ENCODE results near the gene PABPC1L2B. TPM values are rescaled to one million over a fixed set of nuclear protein-coding genes. Genes with fewer than 3 reads are reported as not detected.
"Not testable (repeated sequence)": the region's sequence is repeated elsewhere in the genome, so short reads cannot be mapped to it uniquely, and the experiment has no call there.

The PABPC1L2B gene
- not detected for total RNA-seq

GRCh38 chrX:73002733-73003132 lies at the start of gene PABPC1L2B:
Gene PABPC1L2B, plus strand, starts transcription at chrX:73002939. Its CDS starts 704 bp downstream, at chrX:73003643.
- intact Hi-C loops (cut with DNase I; ENCODE audit: low total_unique reads) = not testable (repeated sequence)

GRCh38 chrX:72959971-72960370 lies 42.8 kb upstream of the PABPC1L2B start:
- DNase-seq; in situ Hi-C loops (cut with MboI; ENCODE audit: low pct_ligation_motif_present in 1 of 4, low pct_unique_long_range_greater_than_20kb in 1 of 4, low sequenced_read_pairs in 3 of 4); H3K4me3 ChIP-seq; H3K36me3 ChIP-seq; H3K9me3 ChIP-seq; H3K27me3 ChIP-seq; intact Hi-C loops (cut with DNase I; ENCODE audit: low total_unique reads); H3K27ac ChIP-seq; H3K4me1 ChIP-seq: not testable (repeated sequence)
- no CpG with 5 or more reads among the region's 9 CpGs for WGBS, 2 donors (ENCODE audit: low coverage in 1 of 2)

More at GRCh38 chrX:73002733-73003132, at the start of gene PABPC1L2B:
- H3K27me3 ChIP-seq; DNase-seq; H3K36me3 ChIP-seq; H3K4me1 ChIP-seq; H3K4me3 ChIP-seq; H3K27ac ChIP-seq; in situ Hi-C loops (cut with MboI; ENCODE audit: low pct_ligation_motif_present in 1 of 4, low pct_unique_long_range_greater_than_20kb in 1 of 4, low sequenced_read_pairs in 3 of 4); H3K9me3 ChIP-seq: not testable (repeated sequence)
- no CpG with 5 or more reads among the region's 44 CpGs for WGBS, 2 donors (ENCODE audit: low coverage in 1 of 2)

- WGBS, 2 donors (ENCODE audit: low coverage in 1 of 2) = no CpG with 5 or more reads among the region's 5 CpGs
- H3K27ac ChIP-seq; intact Hi-C loops (cut with DNase I; ENCODE audit: low total_unique reads); in situ Hi-C loops (cut with MboI; ENCODE audit: low pct_ligation_motif_present in 1 of 4, low pct_unique_long_range_greater_than_20kb in 1 of 4, low sequenced_read_pairs in 3 of 4); DNase-seq; H3K9me3 ChIP-seq; H3K4me1 ChIP-seq; H3K27me3 ChIP-seq; H3K36me3 ChIP-seq; H3K4me3 ChIP-seq: not testable (repeated sequence)
Observed at GRCh38 chrX:72971859-72972258, 30.9 kb upstream of the PABPC1L2B start.

GRCh38 chrX:72974885-72975284 lies 27.9 kb upstream of the PABPC1L2B start:
- H3K27me3 ChIP-seq; H3K4me3 ChIP-seq; H3K27ac ChIP-seq; intact Hi-C loops (cut with DNase I; ENCODE audit: low total_unique reads); H3K9me3 ChIP-seq; in situ Hi-C loops (cut with MboI; ENCODE audit: low pct_ligation_motif_present in 1 of 4, low pct_unique_long_range_greater_than_20kb in 1 of 4, low sequenced_read_pairs in 3 of 4); H3K4me1 ChIP-seq; DNase-seq; H3K36me3 ChIP-seq: not testable (repeated sequence)
- WGBS, 2 donors (ENCODE audit: low coverage in 1 of 2) = no CpG with 5 or more reads among the region's 7 CpGs

- H3K4me3 ChIP-seq; DNase-seq; H3K36me3 ChIP-seq; in situ Hi-C loops (cut with MboI; ENCODE audit: low pct_ligation_motif_present in 1 of 4, low pct_unique_long_range_greater_than_20kb in 1 of 4, low sequenced_read_pairs in 3 of 4); H3K27me3 ChIP-seq; H3K27ac ChIP-seq; H3K4me1 ChIP-seq; H3K9me3 ChIP-seq; intact Hi-C loops (cut with DNase I; ENCODE audit: low total_unique reads): not testable (repeated sequence)
- 45% methylated on average over 5 of the region's 5 CpGs; no CpG with 5 or more reads in 1 of the 2 donors for WGBS, 2 donors (ENCODE audit: low coverage in 1 of 2)
Observed at GRCh38 chrX:72980894-72981469, 21.8 kb upstream of the PABPC1L2B start.

- H3K27me3 ChIP-seq; H3K36me3 ChIP-seq; H3K4me1 ChIP-seq; in situ Hi-C loops (cut with MboI; ENCODE audit: low pct_ligation_motif_present in 1 of 4, low pct_unique_long_range_greater_than_20kb in 1 of 4, low sequenced_read_pairs in 3 of 4); H3K9me3 ChIP-seq; H3K27ac ChIP-seq; H3K4me3 ChIP-seq; DNase-seq; intact Hi-C loops (cut with DNase I; ENCODE audit: low total_unique reads): not testable (repeated sequence)
- WGBS, 2 donors (ENCODE audit: low coverage in 1 of 2) = no CpG with 5 or more reads among the region's 19 CpGs
Observed at GRCh38 chrX:73004032-73004431, 1.3 kb downstream of the PABPC1L2B start.

- Histone ChIP-seq H3K36me3 (no peaks in the 10 kb centered on the region), H3K27me3 (no peaks in the 10 kb centered on the region), H3K4me1 (no peaks in the 10 kb centered on the region), H3K9me3 (no peaks in the 10 kb centered on the region), H3K27ac (no peak overlapping the region), H3K4me3 (no peak overlapping the region)
- DNase-seq = no peak
- no peak for TF ChIP-seq CTCF (IDR thresholded peaks at IDR 0.05)
- no peak for TF ChIP-seq POLR2AphosphoS5 (IDR thresholded peaks at IDR 0.05)
- no peak for TF ChIP-seq POLR2A (IDR thresholded peaks at IDR 0.05)
- no peak for TF ChIP-seq EP300 (IDR thresholded peaks at IDR 0.05; ENCODE audit: low read depth)
- in situ Hi-C loops (cut with MboI; ENCODE audit: low pct_ligation_motif_present in 1 of 4, low pct_unique_long_range_greater_than_20kb in 1 of 4, low sequenced_read_pairs in 3 of 4) (no loop called here), intact Hi-C loops (cut with DNase I; ENCODE audit: low total_unique reads) (no loop called here)
- WGBS, 2 donors (ENCODE audit: low coverage in 1 of 2) = 74% methylated on average over 26 of the region's 30 CpGs; no CpG with 5 or more reads in 1 of the 2 donors
Observed at GRCh38 chrX:73021361-73022092, 18.8 kb downstream of the PABPC1L2B start.

GRCh38 chrX:73022093-73022445 lies 19.3 kb downstream of the PABPC1L2B start:
- in situ Hi-C loops (cut with MboI; ENCODE audit: low pct_ligation_motif_present in 1 of 4, low pct_unique_long_range_greater_than_20kb in 1 of 4, low sequenced_read_pairs in 3 of 4) = not testable (repeated sequence)

More at GRCh38 chrX:73022093-73022445, 19.3 kb downstream of the PABPC1L2B start:
- H3K9me3 ChIP-seq; intact Hi-C loops (cut with DNase I; ENCODE audit: low total_unique reads); H3K27ac ChIP-seq; H3K4me3 ChIP-seq; H3K27me3 ChIP-seq; H3K4me1 ChIP-seq; H3K36me3 ChIP-seq; DNase-seq: not testable (repeated sequence)
- WGBS, 2 donors (ENCODE audit: low coverage in 1 of 2) = 97% methylated on average over 7 of the region's 12 CpGs; no CpG with 5 or more reads in 1 of the 2 donors
